Stimulated activated CD4-positive, alpha-beta T cell treated with anti-CD3 and anti-CD28 coated beads, TNF-alpha, amount 100 ng/mL, for 48 hours (primary cell): ENCODE results near the gene HELQ.
"Not testable (repeated sequence)": the region's sequence is repeated elsewhere in the genome, so short reads cannot be mapped to it uniquely, and the experiment has no call there.

Experiments
- DNase-seq, 3 donors: peaks; one replicate each; pipeline ENCODE4 v3.0.0-alpha.2; 2020; ENCODE audit warnings: low read depth in 3 of 3

The HELQ gene

GRCh38 chr4:83455281-83456183, at the start of gene HELQ, which contains the start of gene MRPS18C:
TSS of gene HELQ (minus strand) at chr4:83455823. CDS start at chr4:83455693, 130 bp downstream.
TSS of gene MRPS18C (plus strand) at chr4:83456058. CDS start at chr4:83456078, 20 bp downstream.
- DNase-seq = peak; percentile 86 to 94 (median 88)

- no peak for DNase-seq
These were observed 49.4 kb upstream of the HELQ start for GRCh38 chr4:83504996-83505395.

- DNase-seq = no peak
These were observed 48.9 kb upstream of the HELQ start for GRCh38 chr4:83504503-83504902.

- no peak for DNase-seq
These were observed 48.4 kb upstream of the HELQ start for GRCh38 chr4:83503974-83504373.

GRCh38 chr4:83501671-83502070, 46.0 kb upstream of the HELQ start:
- DNase-seq = not testable (repeated sequence)

- DNase-seq = no peak
These were observed 42.6 kb upstream of the HELQ start for GRCh38 chr4:83498187-83498586.

- DNase-seq = not testable (repeated sequence)
These were observed 40.7 kb upstream of the HELQ start for GRCh38 chr4:83496085-83496917.

GRCh38 chr4:83490876-83491450, 35.3 kb upstream of the HELQ start:
- DNase-seq = no peak

GRCh38 chr4:83489711-83490326, 34.2 kb upstream of the HELQ start:
- no peak for DNase-seq

GRCh38 chr4:83486457-83487129, 31.0 kb upstream of the HELQ start:
- no peak for DNase-seq

- peak; percentile 82 to 93 (median 86) for DNase-seq
These were observed 29.2 kb upstream of the HELQ start, which contains the start of gene ABRAXAS1 for GRCh38 chr4:83484500-83485461. TSS of gene ABRAXAS1 (minus strand) at chr4:83485100. CDS start at chr4:83485072, 28 bp downstream.

GRCh38 chr4:83473966-83474365, 18.3 kb upstream of the HELQ start:
- DNase-seq = no peak

- DNase-seq = no peak
These were observed 17.8 kb upstream of the HELQ start for GRCh38 chr4:83473423-83473822.

GRCh38 chr4:83456184-83456501, 520 bp upstream of the HELQ start:
- DNase-seq = no peak

- DNase-seq = no peak
These were observed 937 bp downstream of the HELQ start for GRCh38 chr4:83454686-83455085.

- DNase-seq = no peak
These were observed 6.6 kb downstream of the HELQ start for GRCh38 chr4:83449009-83449408.

GRCh38 chr4:83440899-83441298, 14.7 kb downstream of the HELQ start:
- no peak for DNase-seq

- no peak for DNase-seq
These were observed 15.3 kb downstream of the HELQ start for GRCh38 chr4:83440148-83440814.

- DNase-seq = no peak
These were observed 16.9 kb downstream of the HELQ start for GRCh38 chr4:83438719-83439118.
